GM12878 (cell line): ENCODE measurements around the gene PCIF1. TPM values are rescaled to one million over a fixed set of nuclear protein-coding genes. Genes with fewer than 3 reads are reported as not detected.

Experiments used
- ATAC-seq: fragments of 200-7000 bp; cut with Tn5 transposase; 3 replicates; pipeline ENCODE4 v1.9.1; 2020; ENCODE audit warnings: mild to moderate bottlenecking, moderate library complexity
- BruUV-seq: library from RNA; stranded (reverse); fragments of 400-500 nt; replicated peaks from 2 replicates; lab custom pipeline; 2021; lab: Mats Ljungman, UMichigan
- CTCF ChIA-PET: fragments of 300-600 bp; sonication (Branson Sonifier 250); formaldehyde crosslinking; extraction: SDS; loops from one replicate; lab custom pipeline; 2021; ENCODE audit warnings: inconsistent platforms; lab: Yijun Ruan, JAX
- POLR2A ChIA-PET: fragments of 350-600 bp; formaldehyde crosslinking; extraction: SDS; loops from one replicate; lab custom pipeline; 2021; ENCODE audit warnings: inconsistent platforms; lab: Charles Lee
- RAD21 ChIA-PET: fragments of 300-600 bp; sonication (Branson Sonifier 250); formaldehyde crosslinking; loops from one replicate; lab custom pipeline; 2023; ENCODE audit warnings: antibody characterized with exemption; ENCODE audit not compliant: unreplicated experiment; lab: Charles Lee
- SMC1A ChIA-PET: fragments of 300-600 bp; sonication (Branson Sonifier 250); formaldehyde crosslinking; loops from one replicate; lab custom pipeline; 2023; ENCODE audit not compliant: unreplicated experiment, uncharacterized antibody; lab: Charles Lee
- DNase-seq: peaks from one replicate; pipeline ENCODE4 v3.0.0-alpha.2; 2011; ENCODE audit warnings: low read depth, low spot score
- FAIRE-seq: peaks from 3 replicates; lab custom pipeline; 2011; peaks lifted over from hg19 to GRCh38; lab: Jason Lieb, UNC
- H2AFZ ChIP-seq: 2 replicates; pipeline ENCODE4 v1.6.0; 2011; ENCODE audit warnings: low read depth, low read length, control low read depth; ENCODE audit not compliant: control insufficient read depth
- H3K27ac ChIP-seq: 2 replicates; pipeline ENCODE4 v1.5.1; 2011; ENCODE audit warnings: control low read depth; ENCODE audit not compliant: control insufficient read depth, insufficient read depth
- H3K27me3 ChIP-seq, 2 experiments: replicated peaks in 1 of 2; 2 replicates each; pipeline versions ENCODE4 v1.6.0 to v1.6.1; 2011; ENCODE audit warnings: low read length in 1 of 2; ENCODE audit not compliant: control insufficient read depth in 2 of 2, insufficient read depth in 2 of 2
- H3K36me3 ChIP-seq, 2 experiments: 2 replicates each; pipeline ENCODE4 v1.5.1; 2011; ENCODE audit warnings: low read length in 1 of 2; ENCODE audit not compliant: control insufficient read depth in 2 of 2, insufficient read depth in 2 of 2
- H3K4me1 ChIP-seq: 2 replicates; pipeline ENCODE4 v1.6.1; 2011; ENCODE audit warnings: mild to moderate bottlenecking, low read length, moderate library complexity, mixed read lengths; ENCODE audit not compliant: control insufficient read depth, insufficient read depth
- H3K4me2 ChIP-seq: 2 replicates; pipeline ENCODE4 v1.6.0; 2011; ENCODE audit warnings: control low read depth; ENCODE audit not compliant: control insufficient read depth, insufficient read depth
- H3K4me3 ChIP-seq: fragments of 200-600 bp; sonication (generic); 2 replicates; pipeline ENCODE4 v1.5.1; 2016
- H3K79me2 ChIP-seq: 2 replicates; pipeline ENCODE4 v1.6.0; 2011; ENCODE audit warnings: low read length; ENCODE audit not compliant: control insufficient read depth, insufficient read depth
- H3K9ac ChIP-seq: 2 replicates; pipeline ENCODE4 v1.8.0; 2011; ENCODE audit warnings: low read length, control low read depth, mixed read lengths; ENCODE audit not compliant: control insufficient read depth, insufficient read depth
- H3K9me3 ChIP-seq: replicated peaks from 3 replicates; pipeline ENCODE4 v1.5.1; 2011; ENCODE audit warnings: mild to moderate bottlenecking, low read length; ENCODE audit not compliant: control insufficient read depth, insufficient read depth
- H4K20me1 ChIP-seq: 2 replicates; pipeline ENCODE4 v1.6.0; 2011; ENCODE audit not compliant: control insufficient read depth, insufficient read depth
- ATF2 ChIP-seq: IDR thresholded peaks from 2 replicates; pipeline ENCODE4 v1.6.1; 2012; ENCODE audit warnings: low read length, inconsistent platforms
- ATF7 ChIP-seq: fragments of 450-650 bp; IDR thresholded peaks from 2 replicates; pipeline ENCODE4 v1.6.1; 2016; ENCODE audit warnings: low read depth, mild to moderate bottlenecking
- BMI1 ChIP-seq: fragments of 450-650 bp; IDR thresholded peaks from 2 replicates; pipeline ENCODE4 v1.6.1; 2016; ENCODE audit warnings: mild to moderate bottlenecking, moderate library complexity, borderline replicate concordance
- CEBPZ ChIP-seq: fragments of 150-350 bp; IDR thresholded peaks from 2 replicates; pipeline ENCODE4 v1.6.1; 2016; ENCODE audit warnings: low read depth, low read length
- EGR1 ChIP-seq, 2 experiments: IDR thresholded peaks; 1 replicate in 1 of 2; 2 replicates in 1 of 2; pipeline ENCODE4 v1.6.1; 2011 to 2012; ENCODE audit warnings: low read depth in 2 of 2, low read length in 2 of 2, borderline replicate concordance in 1 of 2, mild to moderate bottlenecking in 1 of 2, moderate library complexity in 1 of 2
- ESRRA ChIP-seq: IDR thresholded peaks from 2 replicates; pipeline ENCODE4 v1.6.1; 2012; ENCODE audit warnings: mild to moderate bottlenecking, low read length, improper control_type of control experiment
- EZH2 ChIP-seq: IDR thresholded peaks from 2 replicates; pipeline ENCODE4 v1.6.1; 2012; ENCODE audit warnings: low read depth, mild to moderate bottlenecking, control low read depth, inconsistent platforms, low read length, borderline replicate concordance; ENCODE audit not compliant: control insufficient read depth
- MXI1 ChIP-seq: fragments of 150-350 bp; IDR thresholded peaks from 2 replicates; pipeline ENCODE4 v1.6.1; 2011; ENCODE audit warnings: low read depth, mild to moderate bottlenecking, inconsistent platforms, low read length, improper control_type of control experiment
- MYB ChIP-seq: fragments of 150-350 bp; IDR thresholded peaks from 2 replicates; pipeline ENCODE4 v1.6.1; 2014; ENCODE audit warnings: mild to moderate bottlenecking, low read depth, low read length, borderline replicate concordance
- NFIC ChIP-seq: IDR thresholded peaks from 2 replicates; pipeline ENCODE4 v1.6.1; 2012; ENCODE audit warnings: low read depth, mild to moderate bottlenecking, inconsistent platforms, low read length, moderate library complexity
- NFYA ChIP-seq: IDR thresholded peaks from 2 replicates; pipeline ENCODE4 v1.6.1; 2011; ENCODE audit warnings: low read depth, mild to moderate bottlenecking, low read length, improper control_type of control experiment, borderline replicate concordance
- PAX5 ChIP-seq: IDR thresholded peaks from 2 replicates; pipeline ENCODE4 v1.6.1; 2011; ENCODE audit warnings: low read depth, low read length, borderline replicate concordance
- PML ChIP-seq: IDR thresholded peaks from 2 replicates; pipeline ENCODE4 v1.6.1; 2012; ENCODE audit warnings: low read length, inconsistent platforms
- RELA ChIP-seq: fragments of 450-650 bp; IDR thresholded peaks from 2 replicates; pipeline ENCODE4 v1.8.0; 2014; ENCODE audit warnings: borderline replicate concordance; ENCODE audit not compliant: partially characterized antibody
- ZBED1 ChIP-seq: IDR thresholded peaks from 2 replicates; pipeline ENCODE4 v1.6.1; 2016; ENCODE audit warnings: borderline replicate concordance
- ZNF274 ChIP-seq: IDR thresholded peaks from one replicate; pipeline ENCODE4 v1.8.0; 2011; ENCODE audit not compliant: insufficient read length, insufficient read depth
- WGBS: methylation state at CpG from one replicate; pipeline ENCODE4 v1.1.6; 2016; ENCODE audit warnings: low lambda C conversion rate; ENCODE audit not compliant: insufficient replicate concordance, insufficient coverage; ENCODE audit errors: missing lambda C conversion rate; 5-methylcytosine and 5-hydroxymethylcytosine counted together
- in situ Hi-C: fragments of 300-500 bp; cut with MboI; formaldehyde crosslinking; loops from 9 replicates; pipeline ENCODE4 v1.14.3; 2018; ENCODE audit warnings: mixed read lengths
- intact Hi-C: fragments of 100-400 bp; cut with micrococcal nuclease; formaldehyde crosslinking; loops from one replicate; pipeline ENCODE4 v1.14.2; 2022; ENCODE audit not compliant: unreplicated experiment
- polyA plus RNA-seq, 11 experiments: library from polyadenylated mRNA; depleted of rRNA in 4 of 11; unstranded in 6 of 11; stranded (reverse) in 5 of 11; fragments of >200 nt; fragmentation: Nextera tagmentation in 4 of 11; fragmentation: Illumina TruSeq in 1 of 11; extraction: Ambion mirVana in 4 of 11; extraction: Trizol in 1 of 11; gene quantifications; 1 replicate in 1 of 11; 2 replicates in 10 of 11; pipeline versions ENCODE4 v1.2.1 to v1.2.3, GENCODE V29; 2011 to 2016; ENCODE audit warnings: inconsistent platforms in 2 of 11, missing spikeins in 2 of 11, low read depth in 1 of 11
- total RNA-seq, 4 experiments: library from RNA; depleted of rRNA in 3 of 4; stranded (reverse); fragments of >200 nt in 3 of 4; fragmentation: Illumina TruSeq in 1 of 4; extraction: Trizol in 1 of 4; gene quantifications; 2 replicates each; pipeline versions ENCODE4 v1.2.1 to v1.2.3, GENCODE V29; 2013 to 2021
- TF ChIP-seq, protein P1 (sequence below): IDR thresholded peaks from 2 replicates; pipeline ENCODE4 v1.6.1; 2011; ENCODE audit warnings: low read depth, mild to moderate bottlenecking, low read length, moderate library complexity, borderline replicate concordance; ENCODE audit errors: extremely low read depth

Gene PCIF1
- total and polyA plus RNA-seq, 10 of the 15 experiments (the other 5 are each of a cell fraction or from before 2014, with no cell fraction given), result 8.4 to 32.9 (median 17.6) TPM

DNA sequence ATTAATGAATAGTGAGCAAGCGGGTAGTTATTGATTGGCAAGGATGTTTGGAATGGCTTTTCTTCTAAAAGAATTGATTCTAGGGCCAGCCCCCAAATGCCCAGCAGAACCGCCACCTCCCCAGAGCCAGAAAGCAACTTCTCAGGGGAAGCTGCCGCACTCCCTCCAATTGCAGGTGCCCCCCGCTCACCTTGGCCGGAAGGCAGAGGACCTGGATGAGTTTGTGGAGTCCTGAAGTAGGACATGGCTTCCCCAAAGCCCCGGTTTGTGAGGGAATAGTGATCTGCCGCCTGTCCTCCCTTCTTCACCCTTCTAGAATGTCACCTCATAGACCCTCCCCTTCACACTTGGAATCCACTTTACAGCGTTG lies 47.2 kb upstream of the PCIF1 start, which contains the start of gene SPATA25 (continued):
- TF ChIP-seq, protein P1, sequence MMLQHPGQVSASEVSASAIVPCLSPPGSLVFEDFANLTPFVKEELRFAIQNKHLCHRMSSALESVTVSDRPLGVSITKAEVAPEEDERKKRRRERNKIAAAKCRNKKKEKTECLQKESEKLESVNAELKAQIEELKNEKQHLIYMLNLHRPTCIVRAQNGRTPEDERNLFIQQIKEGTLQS, result no peak
- TF ChIP-seq RELA (no peak), ESRRA (no peak), BMI1 (no peak), ZBED1 (no peak), PAX5 (no peak), ATF2 (no peak)

DNA sequence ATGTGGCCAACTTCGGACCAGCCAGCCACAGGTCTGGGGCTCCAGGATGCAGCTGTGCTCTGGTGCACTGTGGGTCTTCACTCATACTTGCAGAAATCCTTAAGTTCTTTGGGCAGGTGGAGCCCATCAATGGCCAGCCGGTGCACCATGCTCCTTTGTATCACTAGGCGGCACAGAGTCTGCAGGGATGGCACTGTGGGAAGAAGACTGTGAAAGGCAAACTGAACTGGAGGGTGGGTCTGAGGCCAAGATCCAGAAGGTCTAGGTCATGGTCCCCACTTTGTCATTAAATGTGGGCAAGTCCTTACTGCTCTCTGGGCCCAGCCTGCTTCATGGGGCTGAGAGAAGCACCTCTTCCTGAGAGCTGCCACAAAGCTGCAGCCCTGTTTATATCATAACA lies 45.8 kb upstream of the PCIF1 start:
- SMC1A ChIA-PET, result interaction anchor here (2.8 kb wide), 1 partner anchor 82 kb away, joined by 9 read pairs; no protein-coding TSS in a partner anchor
- POLR2A ChIA-PET, result interaction anchor here (0.8 to 1.5 kb wide), 3 partner anchors 16 to 72 kb away, joined by 4 to 5 read pairs (median 4); no protein-coding TSS in a partner anchor
- H3K9ac ChIP-seq, result no peak overlapping the region
- no peak overlapping the region for H3K4me3 ChIP-seq
- no peaks in the 10 kb centered on the region for H4K20me1 ChIP-seq
- H3K79me2 ChIP-seq, result peaks cover 8% of the 10 kb centered on the region
- no peak overlapping the region for H3K27ac ChIP-seq
- CTCF ChIA-PET, result interaction anchor here (0.8 to 3.0 kb wide), 5 partner anchors 7 to 90 kb away, joined by 3 to 38 read pairs (median 15); partner anchors contain the start of gene ZSWIM1
- no peak overlapping the region for H2AFZ ChIP-seq
- BruUV-seq, result no TSS peak
- in situ Hi-C loops (no loop called here), intact Hi-C loops (no loop called here)
- ATAC-seq (no peak), FAIRE-seq (no peak), DNase-seq (no peak)
- peaks cover 32% of the 10 kb centered on the region for H3K4me1 ChIP-seq
- H3K4me2 ChIP-seq, result no peak overlapping the region
- peaks cover 2 to 4% of the 10 kb centered on the region in 2 experiments; a peak in 2 of 4 replicates for H3K36me3 ChIP-seq
- 77% methylated on average over 3 of the region's 3 CpGs for WGBS
- RAD21 ChIA-PET, result interaction anchor here (2.4 to 2.9 kb wide), 2 partner anchors 7 to 46 kb away, joined by 11 to 25 read pairs; partner anchors contain the start of genes PCIF1 and ZSWIM1
- H3K27me3 ChIP-seq, result no peaks in the 10 kb centered on the region
- no peaks in the 10 kb centered on the region for H3K9me3 ChIP-seq
- TF ChIP-seq NFIC (no peak), EZH2 (no peak), CEBPZ (no peak), PML (no peak), MXI1 (no peak), ATF7 (no peak), MYB (no peak), ZNF274 (no peak), NFYA (no peak), EGR1 (IDR thresholded peaks at IDR 0.05; ENCODE audit: borderline replicate concordance in 1 of 2, low read depth in 2 of 2, low read length in 2 of 2) (no peak), ATF2 (no peak)
